ENCODE data around the gene GCNT4. TPM values are rescaled to one million over a fixed set of nuclear protein-coding genes. Genes with fewer than 3 reads are reported as not detected.

Gene GCNT4
- total and polyA plus RNA-seq, 2 of the 8 experiments (the other 6 are each of a cell fraction or from before 2014, with no cell fraction given), result 1.1 to 14.5 TPM

DNA sequence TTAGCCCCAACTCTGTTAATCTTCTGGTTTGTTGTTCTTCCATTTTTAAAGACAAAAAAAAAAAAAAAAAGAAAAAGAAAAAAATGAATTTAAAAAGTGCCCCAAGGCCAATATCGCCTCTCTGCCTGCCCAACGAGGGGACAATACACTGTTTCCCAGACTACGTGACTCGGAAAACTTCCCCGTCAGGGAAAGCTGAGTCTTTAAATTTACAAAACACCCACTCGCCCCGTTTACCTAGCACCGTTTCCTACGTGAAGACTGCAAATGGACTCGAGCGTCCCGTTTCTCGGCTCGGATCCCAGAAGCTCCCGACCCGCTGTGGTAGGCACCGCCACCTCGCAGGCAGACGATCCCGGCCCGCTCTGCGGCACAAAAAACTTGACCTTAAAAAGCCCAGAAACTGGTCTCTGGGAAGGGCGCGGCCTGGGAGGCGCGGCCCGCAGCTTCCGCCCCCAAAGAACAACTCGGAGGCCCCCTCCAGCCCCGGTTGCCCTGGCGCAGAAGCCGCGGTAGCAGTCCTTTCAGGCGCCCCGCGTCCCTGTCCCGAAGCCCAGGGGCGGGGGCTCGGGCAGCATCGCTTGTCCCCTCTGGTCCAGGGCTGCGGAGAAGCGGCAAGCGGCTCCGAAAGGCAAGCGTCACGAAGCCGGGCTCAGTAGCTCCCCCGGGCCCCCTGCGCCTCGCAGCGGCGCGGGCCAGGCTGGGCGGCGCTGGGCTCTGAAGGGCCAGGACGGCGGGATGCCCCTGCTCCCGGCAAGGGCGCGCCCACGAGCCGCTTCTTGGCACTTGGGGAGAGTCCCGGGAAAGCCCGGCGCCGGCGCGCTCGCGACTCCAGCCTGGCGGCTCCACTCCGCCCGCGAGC lies at the start of gene GCNT4 (continued):
- TF ChIP-seq CEBPB (IDR thresholded peaks at IDR 0.05; ENCODE audit: low read depth, low read length) (no peak), PHF8 (conservative IDR thresholded peaks at IDR 0.05; ENCODE audit: low read depth, low read length) (peak; percentile 24; the same call in 1 of the 2 replicates), CTBP2 (IDR thresholded peaks at IDR 0.05; ENCODE audit: borderline replicate concordance, insufficient read depth, insufficient read length, low read length) (no peak), SRF (IDR thresholded peaks at IDR 0.05; ENCODE audit: low read depth, low read length) (no peak), KDM1A (IDR thresholded peaks at IDR 0.05; ENCODE audit: borderline replicate concordance, low read length) (no peak), TBP (IDR thresholded peaks at IDR 0.05; ENCODE audit: low read depth, low read length) (0 out of 2 replicates have a peak, but pooled peaks have one; percentile 17), POLR2AphosphoS5 (IDR thresholded peaks at IDR 0.05; ENCODE audit: low read depth, low read length) (0 out of 2 replicates have a peak, but pooled peaks have one; percentile 10), RAD21 (IDR thresholded peaks at IDR 0.05 in 1 of 2, conservative IDR thresholded peaks at IDR 0.05 in 1 of 2; ENCODE audit: low read depth in 2 of 2, low read length in 2 of 2) (no peak), YY1 (IDR thresholded peaks at IDR 0.05; ENCODE audit: low read depth, low read length) (no peak), GABPA (IDR thresholded peaks at IDR 0.05; ENCODE audit: borderline replicate concordance, insufficient read depth, low read length) (0 out of 2 replicates have a peak, but pooled peaks have one; percentile 45), CHD2 (IDR thresholded peaks at IDR 0.05; ENCODE audit: low read length) (no peak), POLR2A (IDR thresholded peaks at IDR 0.05; ENCODE audit: control extremely low read depth in 1 of 2, low read depth in 2 of 2, low read length in 2 of 2) (peak in 1 of 2 experiments; percentile 50; a peak in 2 of 3 replicates)
- TF ChIP-seq, protein P1, sequence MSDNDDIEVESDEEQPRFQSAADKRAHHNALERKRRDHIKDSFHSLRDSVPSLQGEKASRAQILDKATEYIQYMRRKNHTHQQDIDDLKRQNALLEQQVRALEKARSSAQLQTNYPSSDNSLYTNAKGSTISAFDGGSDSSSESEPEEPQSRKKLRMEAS (IDR thresholded peaks at IDR 0.05), result 0 out of 2 replicates have a peak, but pooled peaks have one; percentile 2
